OCI-LY7 (cell line): ENCODE results near the gene SIK1.

Experiments used
- CTCF ChIP-seq: fragments of 200-600 bp; sonication (generic); conservative IDR thresholded peaks from 2 replicates; pipeline ENCODE4 v1.5.1; 2014; ENCODE audit warnings: mild to moderate bottlenecking, antibody characterized with exemption, low read length, moderate library complexity, mixed read lengths
- EZH2phosphoT487 ChIP-seq: fragments of 200-600 bp; sonication (generic); IDR thresholded peaks from 2 replicates; pipeline ENCODE4 v1.6.1; 2018; ENCODE audit warnings: low read depth, borderline replicate concordance, mild to moderate bottlenecking, mixed run types, antibody characterized with exemption, low read length, moderate library complexity, mixed read lengths

- TF ChIP-seq CTCF = no peak
- TF ChIP-seq EZH2phosphoT487 = no peak
Measured at GRCh38 chr21:43366656-43367055, 60.3 kb downstream of the SIK1 start.
